ENCODE data around the gene PPP1R26. TPM values are rescaled to one million over a fixed set of nuclear protein-coding genes. Genes with fewer than 3 reads are reported as not detected.

PPP1R26 gene
- total RNA-seq, 1 experiment from 2014 or later = 32.0 TPM

GRCh38 chr9:135484460-135485277 lies 5.1 kb downstream of the PPP1R26 start:
- Histone ChIP-seq H3K4me2 (ENCODE audit: low read length) (no peak overlapping the region), H3K9me3 (ENCODE audit: control insufficient read depth in 1 of 2, insufficient read depth in 1 of 2, low read depth in 1 of 2, low read length in 2 of 2) (no peaks in the 10 kb centered on the region), H3K27ac (ENCODE audit: low read depth, low read length) (no peak overlapping the region), H3K4me1 (ENCODE audit: control insufficient read depth in 1 of 2, insufficient read depth in 2 of 2, low read length in 2 of 2) (peaks cover 7 to 21% of the 10 kb centered on the region in 2 experiments; a peak in 3 of 4 replicates), H3K79me2 (ENCODE audit: insufficient read depth, low read length) (peaks cover 20% of the 10 kb centered on the region), H4K20me1 (ENCODE audit: insufficient read depth) (no peaks in the 10 kb centered on the region), H3K9me2 (ENCODE audit: insufficient read depth) (no peaks in the 10 kb centered on the region), H3K36me3 (ENCODE audit: control insufficient read depth in 1 of 2, insufficient read depth in 2 of 2, low read length in 2 of 2) (peaks cover 4 to 31% of the 10 kb centered on the region in 2 experiments; a peak in 3 of 4 replicates), H2AFZ (ENCODE audit: low read depth, low read length, poor library complexity, severe bottlenecking) (no peak overlapping the region), H3K9ac (ENCODE audit: low read length) (no peak overlapping the region), H3K27me3 (ENCODE audit: insufficient read depth, low read length) (no peaks in the 10 kb centered on the region), H3K4me3 (replicated peaks in 1 of 2; ENCODE audit: low read depth in 1 of 2, low read length in 2 of 2) (no peak overlapping the region)
- no peak for ATAC-seq
- intact Hi-C loops (cut with micrococcal nuclease) = no loop called here
- DNase-seq (ENCODE audit: low read depth, low spot score) = no peak
- CTCF ChIA-PET = no interaction called here
- POLR2A ChIA-PET = no interaction called here
- BruUV-seq (replicated peaks) = no TSS peak
- no peak for TF ChIP-seq YY1 (IDR thresholded peaks at IDR 0.05; ENCODE audit: extremely low read depth, insufficient replicate concordance, low read depth, low read length)
- RAD21 ChIA-PET (ENCODE audit: low non-redundant PET in 1 of 2, low total read pairs in 2 of 2, uncharacterized antibody in 2 of 2, unreplicated experiment in 2 of 2) = no interaction called here

- ChIA-PET CTCF (interaction anchor here (1.4 kb wide), 1 partner anchor 10 kb away, joined by 3 read pairs; no protein-coding TSS in a partner anchor), RAD21 (ENCODE audit: low non-redundant PET in 1 of 2, low total read pairs in 2 of 2, uncharacterized antibody in 2 of 2, unreplicated experiment in 2 of 2) (no interaction called here), POLR2A (no interaction called here)
- Histone ChIP-seq H3K9ac (ENCODE audit: low read length) (no peak overlapping the region), H4K20me1 (ENCODE audit: insufficient read depth) (no peaks in the 10 kb centered on the region), H3K4me2 (ENCODE audit: low read length) (no peak overlapping the region), H3K9me3 (ENCODE audit: control insufficient read depth in 1 of 2, insufficient read depth in 1 of 2, low read depth in 1 of 2, low read length in 2 of 2) (no peaks in the 10 kb centered on the region), H3K9me2 (ENCODE audit: insufficient read depth) (no peaks in the 10 kb centered on the region), H3K27ac (ENCODE audit: low read depth, low read length) (no peak overlapping the region), H2AFZ (ENCODE audit: low read depth, low read length, poor library complexity, severe bottlenecking) (no peak overlapping the region), H3K4me3 (replicated peaks in 1 of 2; ENCODE audit: low read depth in 1 of 2, low read length in 2 of 2) (no peak overlapping the region), H3K79me2 (ENCODE audit: insufficient read depth, low read length) (peaks cover 19% of the 10 kb centered on the region), H3K4me1 (ENCODE audit: control insufficient read depth in 1 of 2, insufficient read depth in 2 of 2, low read length in 2 of 2) (peaks cover 7 to 22% of the 10 kb centered on the region in 2 experiments; a peak in 3 of 4 replicates), H3K27me3 (ENCODE audit: insufficient read depth, low read length) (no peaks in the 10 kb centered on the region), H3K36me3 (ENCODE audit: control insufficient read depth in 1 of 2, insufficient read depth in 2 of 2, low read length in 2 of 2) (peaks cover 4 to 31% of the 10 kb centered on the region in 2 experiments; a peak in 3 of 4 replicates)
- no TSS peak for BruUV-seq (replicated peaks)
- ATAC-seq (no peak), DNase-seq (ENCODE audit: low read depth, low spot score) (no peak)
- no peak for TF ChIP-seq SRF (IDR thresholded peaks at IDR 0.05; ENCODE audit: low read depth)
- TF ChIP-seq TCF7L2 (IDR thresholded peaks at IDR 0.05; ENCODE audit: borderline replicate concordance, extremely low read depth, insufficient read depth, insufficient read length) = no peak
- TF ChIP-seq REST (IDR thresholded peaks at IDR 0.05; ENCODE audit: low read depth) = no peak
- no peak for TF ChIP-seq POLR2AphosphoS5 (IDR thresholded peaks at IDR 0.05; ENCODE audit: low read depth, low read length)
- no peak for TF ChIP-seq CEBPB (IDR thresholded peaks at IDR 0.05; ENCODE audit: low read depth)
- no peak for TF ChIP-seq EGR1 (IDR thresholded peaks at IDR 0.05; ENCODE audit: low read depth)
- TF ChIP-seq ZNF274 (IDR thresholded peaks at IDR 0.05; ENCODE audit: low read depth, low read length) = no peak
- TF ChIP-seq EZH2phosphoT487 (IDR thresholded peaks at IDR 0.05; ENCODE audit: borderline replicate concordance) = no peak
- no peak for TF ChIP-seq YY1 (IDR thresholded peaks at IDR 0.05; ENCODE audit: extremely low read depth, insufficient replicate concordance, low read depth, low read length)
- no peak for TF ChIP-seq RAD21 (IDR thresholded peaks at IDR 0.05; ENCODE audit: low read depth)
- TF ChIP-seq CBX3 (IDR thresholded peaks at IDR 0.05; ENCODE audit: low read depth) = no peak
- no peak for TF ChIP-seq EZH2 (IDR thresholded peaks at IDR 0.05)
- TF ChIP-seq ELF1 (IDR thresholded peaks at IDR 0.05; ENCODE audit: borderline replicate concordance, low read depth) = no peak
- TF ChIP-seq SP1 (IDR thresholded peaks at IDR 0.05; ENCODE audit: low read depth) = no peak
- TF ChIP-seq ZFX (IDR thresholded peaks at IDR 0.05) = no peak
- intact Hi-C loops (cut with micrococcal nuclease) = no loop called here
Observed at GRCh38 chr9:135485385-135485784, 5.8 kb downstream of the PPP1R26 start.

All from HCT116 (cell line).